ENCODE data around the gene TNS3.

Gene TNS3

DNA sequence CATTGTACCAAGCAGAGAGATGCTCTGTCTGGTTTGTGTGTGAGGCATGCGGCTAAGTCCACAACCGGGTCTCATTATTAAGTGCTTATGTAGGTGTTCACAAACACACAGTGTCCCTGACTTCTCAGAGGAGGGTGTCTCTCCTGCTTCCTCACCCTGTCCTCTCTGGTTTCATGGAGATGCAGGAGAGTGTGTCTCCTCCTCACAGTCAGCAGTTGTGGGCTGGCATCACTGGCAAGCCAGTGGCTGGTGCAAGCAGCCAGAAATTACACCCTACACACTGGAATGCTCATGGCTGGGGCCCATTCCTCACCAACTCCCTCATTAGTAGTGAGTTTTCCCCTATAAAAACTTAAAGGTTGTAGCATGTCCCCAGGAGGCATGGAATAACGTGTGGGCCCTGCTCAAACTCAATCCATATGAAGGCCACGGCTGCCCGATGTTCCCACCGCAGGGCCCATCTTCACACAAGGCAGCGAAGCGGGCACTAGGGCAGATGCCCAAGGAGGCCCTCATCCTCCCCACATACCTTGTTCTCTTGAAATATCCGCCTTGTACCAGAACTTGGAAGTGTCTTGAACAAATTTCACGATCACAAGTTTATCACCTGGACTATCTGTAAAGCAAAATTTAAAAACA, 280.1 kb downstream of the TNS3 start:
- DNase-seq: no peak

DNA sequence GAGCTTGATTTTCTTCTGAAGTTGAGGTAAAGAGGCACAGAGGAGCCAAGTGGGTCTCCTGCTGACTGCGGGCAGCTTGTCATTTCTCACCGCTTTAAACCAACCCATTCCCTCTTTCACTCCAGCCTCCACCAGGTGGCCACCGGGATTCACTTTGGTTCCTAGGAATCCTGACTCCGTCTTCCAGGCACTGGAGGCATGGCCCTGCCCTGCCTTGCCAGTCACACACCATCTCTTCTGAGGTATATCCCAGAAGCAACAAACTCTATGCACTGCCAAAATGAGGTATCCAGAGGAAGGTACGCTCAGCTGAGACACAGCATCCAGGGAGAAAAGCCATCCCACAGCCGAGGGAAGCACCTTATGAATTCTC, 280.8 kb downstream of the TNS3 start:
- no peak for DNase-seq

DNA sequence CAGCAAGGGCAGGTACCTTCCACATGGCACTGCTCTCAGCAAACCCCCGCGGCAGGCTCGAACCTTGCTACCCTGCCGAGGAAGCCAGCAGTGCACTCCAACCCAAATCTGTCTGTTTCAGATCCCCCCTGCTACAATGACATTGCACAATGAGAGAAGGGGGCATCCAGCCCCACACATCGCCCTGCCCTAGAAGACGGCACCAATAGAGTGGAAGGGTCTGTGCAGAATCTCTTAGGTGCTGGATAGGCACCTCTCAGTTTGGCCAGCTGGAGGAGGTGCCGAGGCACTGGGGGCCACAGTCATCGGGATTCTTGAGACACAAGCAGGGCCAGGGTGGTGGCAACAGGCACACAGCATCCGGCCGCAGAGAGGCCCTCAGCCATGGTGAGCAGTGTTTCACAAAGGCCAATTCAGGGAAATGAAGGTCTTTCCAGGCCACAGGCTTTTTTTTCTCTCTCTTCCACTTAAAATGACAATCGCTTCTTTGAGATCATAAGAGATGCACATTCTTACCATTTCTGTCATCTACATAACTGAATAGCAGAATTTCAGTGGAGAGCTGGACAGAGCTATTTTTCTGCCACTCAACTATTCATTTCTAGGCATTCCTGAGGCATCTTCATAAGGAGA, 281.3 kb downstream of the TNS3 start:
- DNase-seq: no peak

DNA sequence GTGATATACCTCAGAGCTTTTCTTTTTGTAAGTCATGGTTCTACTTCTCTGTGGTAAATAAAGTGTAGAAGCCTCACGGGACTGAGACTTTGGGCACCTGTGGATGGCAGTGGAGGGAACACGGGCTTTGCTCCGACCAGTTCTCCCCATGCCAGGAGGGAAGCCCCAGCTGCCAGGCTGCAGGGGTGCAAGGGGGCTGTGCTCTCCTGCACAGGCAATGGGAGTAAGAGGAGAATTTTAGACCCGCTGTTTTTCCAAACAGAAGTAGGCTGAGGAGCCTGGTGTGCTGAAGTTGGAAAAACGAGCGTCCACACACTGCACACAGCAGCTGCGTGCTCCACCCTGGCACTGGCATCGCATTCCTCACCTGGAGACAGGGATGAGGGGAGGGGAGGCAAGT, 282.4 kb downstream of the TNS3 start:
- no peak for DNase-seq

DNA sequence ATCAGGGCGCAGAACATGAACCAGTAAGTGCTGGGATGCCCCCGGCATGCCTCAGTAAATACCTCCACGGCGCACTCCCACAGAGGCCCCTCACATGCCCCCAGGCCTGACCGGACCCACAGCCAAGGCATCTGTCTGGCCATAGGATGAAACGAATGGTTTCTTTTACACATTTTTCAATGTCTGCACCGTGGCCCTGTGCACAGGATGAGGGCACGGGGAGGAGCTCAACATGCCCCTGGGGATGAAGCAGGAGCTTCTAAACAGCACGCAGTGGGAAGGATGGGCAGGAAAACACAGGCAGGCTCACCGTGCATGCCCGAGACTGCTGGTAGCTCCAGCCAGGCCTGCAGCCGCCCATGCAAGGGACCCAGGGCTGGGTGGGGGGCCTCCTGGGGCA, 283.3 kb downstream of the TNS3 start:
- DNase-seq: peak; percentile 22

DNA sequence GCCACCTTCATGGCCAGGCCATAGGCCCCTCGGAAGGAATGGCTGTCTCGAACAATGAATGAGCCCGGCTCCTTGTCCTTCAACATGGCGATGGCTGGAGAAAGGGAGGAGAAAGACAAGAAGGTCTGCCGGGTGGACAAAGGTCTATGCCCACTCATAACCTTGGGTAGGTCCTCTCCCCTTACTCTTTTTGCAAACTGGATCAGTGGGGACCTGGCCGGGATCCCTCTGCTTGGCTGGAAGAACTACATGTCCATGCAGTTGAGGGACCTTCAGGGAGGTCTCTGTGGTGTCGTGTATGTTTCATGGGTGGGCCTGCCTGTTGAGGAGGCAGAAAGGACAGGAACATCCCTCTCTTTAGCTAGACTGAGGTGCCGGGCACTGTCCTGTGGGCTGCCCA, 284.8 kb downstream of the TNS3 start:
- DNase-seq: no peak

DNA sequence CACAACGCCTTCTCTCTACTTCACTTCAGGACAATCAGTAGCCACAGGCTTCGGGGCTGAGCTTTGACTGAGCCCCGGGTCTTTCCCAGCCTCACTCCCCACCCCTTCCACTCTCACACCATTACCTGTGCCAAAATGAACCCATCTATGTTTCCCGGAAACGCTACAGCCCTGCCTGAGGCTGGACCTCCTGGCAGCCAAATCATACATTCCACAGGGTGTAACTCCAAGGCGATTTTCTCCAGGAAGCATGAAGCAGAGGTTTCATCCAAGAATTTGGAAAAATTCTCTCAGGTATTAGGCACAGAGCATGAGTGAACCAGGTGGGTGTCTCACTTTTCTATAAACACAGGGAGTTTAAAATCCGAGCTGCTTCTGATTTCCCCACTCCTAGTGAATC, 286.3 kb downstream of the TNS3 start:
- DNase-seq: no peak

DNA sequence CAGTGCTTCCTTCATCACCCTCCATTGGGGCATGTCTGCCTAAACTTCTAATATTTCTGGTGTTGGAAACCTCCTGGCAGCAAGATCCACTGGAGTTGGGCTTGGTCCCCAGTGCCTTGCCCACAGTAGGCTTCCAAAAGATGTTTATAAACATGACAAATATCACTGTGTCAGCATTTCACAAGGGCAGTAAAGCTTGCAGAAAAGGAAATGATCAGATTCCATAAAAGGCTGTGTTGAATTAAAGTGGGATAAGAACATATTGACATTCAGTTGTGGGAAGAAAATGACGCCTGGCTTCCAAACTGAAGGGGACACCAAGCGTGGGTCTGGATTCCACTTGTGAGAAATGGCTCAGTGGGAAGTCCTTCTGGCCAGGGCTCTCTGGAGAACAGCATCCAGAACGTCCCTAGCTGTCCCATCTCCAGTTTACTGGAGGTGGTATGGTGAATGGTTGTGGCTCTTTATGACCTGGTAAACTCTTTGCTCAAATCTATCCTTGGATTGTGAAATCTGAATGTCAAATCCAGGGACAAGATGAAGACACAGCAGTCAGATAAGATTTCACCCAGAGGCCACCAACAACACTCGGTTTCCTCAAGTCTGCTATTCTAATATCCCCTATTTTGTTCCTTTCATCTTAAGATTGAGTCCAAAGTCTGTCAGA, 287.2 kb downstream of the TNS3 start:
- DNase-seq: no peak

DNA sequence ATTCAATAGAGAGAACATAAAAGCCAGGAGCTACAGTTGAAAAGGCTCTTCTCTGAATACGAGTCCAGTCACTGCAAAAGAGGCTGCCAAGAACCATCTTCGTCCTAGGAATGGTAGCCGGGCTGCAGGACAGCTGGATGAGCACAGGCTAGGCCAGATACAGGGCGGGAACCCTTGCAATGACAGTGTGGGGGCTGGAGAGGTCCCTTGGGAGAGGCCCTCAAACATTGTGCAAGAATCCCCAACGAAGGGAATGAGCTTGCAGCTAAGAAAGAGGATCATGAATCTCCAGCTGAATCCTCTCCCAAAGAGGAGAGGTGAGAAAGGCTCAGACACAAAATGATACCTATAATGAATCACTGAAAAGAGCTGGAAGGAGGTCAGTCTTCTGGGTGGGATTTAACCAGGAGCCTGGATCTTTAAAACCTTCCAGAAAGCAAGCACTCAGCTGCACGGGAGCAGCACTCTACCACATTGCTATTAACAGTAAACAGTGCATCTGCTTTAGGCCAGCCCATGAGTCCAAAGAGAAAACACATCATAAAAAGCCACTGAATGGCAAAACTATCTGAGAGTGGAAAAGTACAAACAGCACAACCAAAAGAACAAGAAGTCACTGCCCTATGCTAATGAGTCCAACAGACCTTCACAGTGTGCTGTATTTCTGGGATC, 287.9 kb downstream of the TNS3 start:
- no peak for DNase-seq

DNA sequence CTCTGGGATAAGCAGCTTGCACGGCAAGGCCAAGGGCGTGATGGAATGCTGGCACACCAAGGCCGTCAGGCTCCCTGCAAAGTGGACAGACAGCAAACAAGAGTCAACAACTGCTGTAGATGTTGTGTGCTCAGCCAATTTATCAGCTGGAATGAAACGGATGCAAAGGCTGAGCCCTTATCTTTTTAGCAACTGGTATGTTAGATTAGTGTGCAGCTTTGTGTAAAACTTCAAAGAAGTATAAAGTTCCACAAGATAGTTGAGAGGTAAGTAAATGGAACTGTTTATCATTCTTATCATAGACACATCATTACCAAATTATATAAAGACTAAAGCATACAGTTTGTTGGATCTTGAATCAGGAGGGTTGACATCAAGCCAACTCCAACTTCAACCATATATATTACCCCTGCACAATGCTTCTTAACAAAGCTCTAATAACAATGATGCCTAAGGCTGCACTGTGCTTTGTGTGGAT, 289.0 kb downstream of the TNS3 start:
- DNase-seq: no peak

DNA sequence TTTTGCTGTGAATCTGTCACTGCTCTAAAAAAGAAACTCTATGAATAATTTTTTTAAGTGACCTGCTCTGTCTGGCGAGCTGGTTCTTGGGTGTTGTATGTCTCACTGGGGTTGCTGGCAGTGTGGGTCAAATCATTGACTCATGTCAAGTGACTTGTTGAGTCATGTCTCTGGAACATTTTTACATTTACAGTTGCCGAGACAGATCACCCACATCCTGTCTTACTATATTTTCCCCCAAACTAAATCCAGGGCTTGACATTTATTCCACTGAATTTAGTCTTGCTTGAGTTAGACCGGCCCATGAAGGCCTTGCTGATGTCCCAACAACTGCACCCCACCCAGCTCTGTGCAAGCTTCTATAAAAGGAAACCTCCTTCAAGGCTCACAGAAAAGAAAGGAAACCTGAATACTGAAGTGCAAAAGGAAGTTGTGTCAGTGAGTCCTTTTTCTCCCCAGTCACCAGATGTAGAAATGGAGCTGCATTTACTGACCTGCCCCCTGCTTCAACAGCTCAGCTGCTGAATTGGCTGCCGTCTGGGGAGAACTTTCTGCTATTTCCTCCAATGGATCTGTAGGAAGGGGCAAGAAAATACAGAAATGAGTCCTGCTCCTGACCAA, 290.3 kb downstream of the TNS3 start:
- no peak for DNase-seq

DNA sequence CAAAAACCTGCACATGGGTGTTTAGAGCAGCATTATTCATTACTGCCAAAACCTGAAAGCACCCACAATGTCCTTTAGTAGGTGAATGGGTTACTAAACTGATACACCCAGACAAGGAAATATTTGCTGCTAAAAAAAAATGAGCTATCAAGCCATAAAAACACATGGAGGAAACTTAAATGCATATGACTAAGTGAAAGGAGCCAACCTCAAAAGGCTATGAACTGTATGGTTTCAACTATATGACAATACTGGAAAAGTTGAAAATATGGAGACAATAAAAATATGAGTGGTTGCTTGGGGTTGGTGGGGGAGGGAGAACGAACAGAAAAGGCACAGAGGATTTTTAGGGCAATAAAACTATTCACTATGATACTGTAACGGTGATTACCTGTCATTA, 291.0 kb downstream of the TNS3 start:
- DNase-seq: no peak

DNA sequence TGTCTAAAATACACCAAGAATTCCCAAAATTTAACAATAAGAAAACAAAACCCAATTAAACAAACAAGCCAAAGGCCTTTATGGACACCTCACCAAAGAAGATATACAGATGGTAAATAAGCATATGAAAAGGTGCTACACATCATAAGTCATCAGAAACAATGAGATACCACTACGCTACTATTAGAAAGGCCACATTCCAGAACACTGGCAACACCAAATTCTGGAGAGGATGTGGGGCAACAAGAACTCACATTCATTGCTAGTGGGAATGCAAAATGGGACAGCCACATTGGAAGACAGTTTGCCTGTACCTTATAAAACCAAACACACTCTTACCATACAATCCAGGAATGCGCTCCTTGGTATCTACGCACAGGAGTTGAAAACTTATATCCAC, 291.4 kb downstream of the TNS3 start:
- no peak for DNase-seq

DNA sequence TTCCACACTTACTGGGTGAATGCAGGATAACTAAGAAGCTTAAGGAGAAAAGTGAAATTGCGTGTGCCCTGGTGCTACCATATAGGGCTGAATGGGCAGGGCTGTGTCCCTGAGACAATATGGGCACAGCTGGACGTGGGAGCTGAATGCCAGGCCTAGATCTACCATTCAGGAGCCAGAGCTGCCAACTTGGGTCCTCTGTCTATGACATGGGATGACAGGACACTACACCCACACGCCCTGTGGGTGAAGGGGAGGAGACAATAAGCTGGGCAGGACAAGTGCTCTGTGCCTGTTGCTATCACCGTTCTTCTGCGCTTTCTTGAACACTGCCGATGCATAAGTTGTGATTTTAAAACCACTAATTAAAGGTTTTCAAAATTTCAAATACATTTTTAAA, 293.9 kb downstream of the TNS3 start:
- DNase-seq: no peak

DNA sequence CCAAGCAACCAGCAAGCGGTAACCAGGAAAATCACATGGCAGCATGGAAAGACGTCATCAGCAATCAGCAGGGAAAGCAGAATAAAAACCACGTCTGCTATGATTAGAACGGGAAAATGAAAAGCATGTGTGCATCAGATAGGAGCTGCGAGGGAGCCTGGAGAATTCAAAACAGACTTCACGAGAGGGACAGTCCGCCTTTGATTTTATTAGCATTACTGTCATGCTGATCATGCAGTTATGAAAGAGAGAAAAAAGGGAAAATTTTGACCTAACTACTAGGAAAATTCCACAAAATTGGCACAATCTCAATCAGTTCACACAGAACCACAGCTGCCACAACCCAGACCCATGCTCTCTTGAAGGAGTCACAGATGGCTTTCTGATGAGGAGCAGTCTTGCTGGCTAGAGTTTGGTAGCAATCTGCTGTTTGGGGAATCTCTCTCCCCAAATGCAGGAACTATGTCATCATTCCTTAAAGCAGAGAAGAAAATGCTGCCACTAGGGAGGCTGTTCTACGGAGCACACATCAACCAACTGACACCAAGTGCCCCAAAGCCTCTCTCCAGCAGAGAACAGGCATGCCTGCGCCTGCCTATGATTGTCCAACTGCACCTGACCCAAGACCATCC, 295.9 kb downstream of the TNS3 start:
- no peak for DNase-seq

DNA sequence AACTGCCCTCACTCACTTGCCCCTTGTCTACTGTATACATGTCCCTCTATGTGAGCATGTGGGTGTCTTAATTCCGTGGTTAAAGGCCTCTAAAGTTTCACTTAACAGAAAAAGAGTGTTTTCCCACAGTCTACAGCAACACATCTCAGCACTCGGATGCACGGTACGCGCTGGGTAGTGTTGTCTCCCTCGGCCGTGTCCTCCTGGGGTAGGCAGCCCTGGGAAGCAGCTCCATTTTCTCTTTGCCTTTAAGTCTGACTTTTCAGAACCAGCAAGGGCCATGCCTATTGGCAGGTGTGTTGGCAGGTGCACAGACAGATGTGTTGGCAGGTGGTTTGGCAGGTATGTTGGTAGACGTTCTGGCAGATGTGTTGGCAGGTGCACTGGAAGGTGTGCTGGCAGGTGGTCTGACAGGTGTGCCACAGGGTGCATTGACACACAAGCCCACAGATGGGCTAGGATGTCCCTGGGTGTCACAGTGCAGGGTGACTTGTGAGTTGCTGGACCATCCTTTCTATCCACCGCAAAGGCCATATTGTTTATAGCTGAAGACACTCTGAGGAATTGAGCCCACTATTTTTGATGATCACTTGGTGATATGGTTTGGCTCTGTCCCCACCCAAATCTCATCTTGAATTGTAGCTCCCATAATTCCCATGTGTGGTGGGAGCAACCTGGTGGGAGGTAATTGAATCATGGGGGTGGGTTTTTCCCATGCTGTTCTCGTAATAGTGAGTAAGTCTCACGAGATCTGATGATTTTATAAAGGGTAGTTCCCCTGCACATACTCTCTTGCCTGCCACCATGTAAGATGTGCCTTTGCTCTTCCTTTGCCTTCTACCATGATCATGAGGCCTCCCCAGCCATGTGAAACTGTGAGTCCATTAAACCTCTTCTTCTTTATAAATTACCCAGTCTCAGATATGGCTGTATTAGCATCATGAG, 296.9 kb downstream of the TNS3 start:
- no peak for DNase-seq

DNA sequence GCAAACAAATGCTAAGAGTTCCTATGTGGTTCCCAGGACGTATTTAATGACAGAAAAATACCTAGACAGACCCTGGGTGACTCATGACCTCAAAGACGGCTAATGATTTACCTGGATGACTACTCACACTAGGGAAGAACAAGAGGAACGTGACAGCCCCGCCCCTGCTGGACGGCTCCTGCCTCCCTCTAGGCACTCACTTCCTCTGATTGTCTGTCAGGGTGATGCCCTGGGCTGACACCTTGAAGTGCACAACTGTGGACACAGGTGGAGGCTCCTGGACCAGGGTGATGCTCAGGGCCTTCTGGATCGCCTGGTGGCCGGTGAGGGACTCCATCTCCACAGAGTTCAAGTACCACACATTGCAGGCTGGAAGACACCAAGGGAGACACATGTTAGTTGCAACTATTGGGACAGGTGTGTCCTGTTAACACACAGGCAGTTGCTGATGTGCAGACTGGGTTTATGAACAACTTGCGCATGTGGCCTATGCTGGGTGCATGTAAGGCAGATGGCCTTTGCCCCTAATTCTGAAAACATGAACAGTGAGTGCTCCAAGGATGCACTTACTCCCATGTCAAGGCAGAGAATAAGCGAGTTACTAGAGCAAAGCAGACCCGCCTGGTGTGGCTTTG, 298.3 kb downstream of the TNS3 start:
- peak; percentile 21 for DNase-seq

DNA sequence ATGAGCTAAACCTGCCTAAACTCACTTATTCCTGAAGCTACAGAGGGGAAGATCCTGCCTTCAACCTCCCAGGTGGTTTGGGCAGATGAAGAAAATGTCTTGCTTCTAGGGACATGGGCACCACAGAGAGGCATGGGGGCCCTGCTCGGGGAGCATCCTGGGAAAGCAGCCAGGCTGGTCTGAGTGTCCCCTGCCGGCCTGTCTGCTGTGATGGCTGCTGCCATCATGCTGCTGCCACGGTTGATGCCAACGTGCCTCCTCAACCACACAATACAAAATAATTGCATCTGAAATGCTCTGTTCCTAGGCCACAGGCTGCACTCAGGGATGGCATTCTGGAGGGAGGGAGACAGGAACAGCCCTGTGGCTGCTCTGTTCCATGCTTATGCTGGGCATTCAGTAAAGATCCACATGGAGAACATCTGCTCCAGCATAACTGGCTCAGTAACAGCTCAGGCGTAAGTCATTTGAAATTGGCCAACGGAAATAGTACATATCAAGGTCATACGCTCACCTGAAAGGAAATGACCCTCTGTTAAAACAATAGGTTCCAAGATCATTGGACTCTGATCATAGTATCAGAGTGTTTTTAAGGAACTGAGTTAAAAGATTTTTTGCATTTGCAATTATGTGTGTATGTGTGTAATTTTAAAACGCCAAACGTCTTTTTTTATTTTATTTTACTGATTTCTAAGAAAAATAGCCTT, 299.0 kb downstream of the TNS3 start:
- no peak for DNase-seq

DNA sequence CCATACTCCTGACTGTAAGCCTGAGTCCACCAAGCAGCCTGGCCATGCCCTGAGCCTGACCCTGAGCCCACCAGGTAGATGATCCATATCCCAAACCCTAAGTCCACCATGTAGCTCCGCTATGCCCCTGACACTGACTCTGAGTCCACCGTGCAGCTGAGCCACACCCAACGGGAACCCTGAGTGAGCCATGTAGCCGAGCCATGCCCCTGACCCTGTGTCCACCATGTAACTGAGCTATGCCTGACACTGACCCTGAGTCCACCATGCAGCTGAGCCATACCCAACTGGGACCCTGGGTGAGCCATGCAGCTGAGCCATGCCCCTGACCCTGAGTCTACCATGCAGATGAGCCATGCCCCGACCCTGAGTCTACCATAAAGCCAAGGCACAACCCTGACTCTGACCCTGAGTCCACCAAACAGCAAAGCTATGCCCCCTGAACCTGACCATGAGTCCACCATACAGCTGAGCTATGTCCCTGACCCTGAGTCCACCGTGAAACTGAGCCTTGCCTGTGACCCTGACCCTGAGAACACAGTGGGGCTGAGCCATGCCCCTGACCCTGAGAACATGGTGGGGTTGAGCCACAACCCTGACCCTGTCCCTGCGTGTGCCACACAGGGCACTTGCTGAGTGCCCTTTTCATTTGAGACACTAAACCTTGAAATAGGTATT, 299.8 kb downstream of the TNS3 start:
- no peak for DNase-seq

DNA sequence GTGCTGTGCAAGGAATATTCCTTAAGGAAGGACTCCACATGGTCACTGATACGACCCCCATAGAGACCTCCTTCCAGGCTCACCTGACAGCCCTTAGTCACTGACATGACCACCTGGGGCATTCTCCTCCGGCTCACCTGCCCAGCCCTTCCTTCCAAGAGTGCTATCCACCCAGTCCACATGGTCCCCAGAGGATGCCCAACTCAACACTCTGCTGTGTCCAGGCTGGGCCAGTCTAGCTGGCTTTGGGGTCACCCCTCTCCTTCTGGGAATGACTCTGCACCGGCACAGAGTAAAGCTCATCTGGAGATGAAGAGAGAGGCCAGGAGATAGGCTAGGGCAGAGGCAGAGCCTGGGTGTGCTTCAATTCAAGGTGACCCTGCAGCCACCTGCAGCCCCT, 300.8 kb downstream of the TNS3 start:
- no peak for DNase-seq
